ENCODE measurements around the gene IGDCC3. TPM values are rescaled to one million over a fixed set of nuclear protein-coding genes. Genes with fewer than 3 reads are reported as not detected.

Gene IGDCC3
- total RNA-seq, 2 donors from 2014 or later, result 7.9 to 13.5 TPM

DNA sequence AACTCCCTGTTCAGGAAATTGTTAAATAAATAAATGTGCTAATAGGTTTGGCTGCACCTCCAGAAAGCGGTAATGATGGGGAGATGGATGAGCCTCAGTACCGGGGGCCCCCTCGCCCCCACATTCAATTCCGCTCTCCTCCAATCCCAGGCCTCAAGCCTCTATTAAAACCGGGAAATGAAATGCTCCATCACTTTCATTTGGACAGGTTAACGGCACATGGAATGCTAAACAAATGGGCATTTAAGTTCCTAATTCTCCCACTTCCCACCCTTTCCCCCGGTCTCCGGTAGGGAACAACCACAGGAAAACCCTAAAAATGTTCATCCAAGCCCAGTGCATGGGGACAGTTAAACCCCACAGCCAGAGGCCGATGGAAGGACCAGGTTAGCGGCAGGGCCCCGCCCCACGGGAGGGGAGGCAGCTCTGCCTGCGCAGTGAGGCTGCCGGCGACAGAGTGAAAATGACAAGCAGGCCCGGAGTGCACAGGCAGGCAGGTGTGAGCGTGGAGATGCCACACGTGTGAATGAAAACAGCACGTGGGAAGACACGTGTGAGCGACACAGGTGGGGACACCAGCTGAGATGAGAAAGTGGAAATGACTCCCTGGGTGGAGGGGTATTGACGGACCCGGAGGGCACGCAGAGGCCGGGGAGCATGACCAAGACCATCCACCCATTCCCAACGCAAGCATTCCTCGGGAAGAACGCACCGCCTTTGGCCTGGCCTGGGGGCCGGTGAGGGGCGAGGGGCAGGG, 45.2 kb downstream of the IGDCC3 start:
- Histone ChIP-seq H3K4me1 (ENCODE audit: control insufficient read depth, insufficient read depth, low read length) (peaks cover 18% of the 10 kb centered on the region), H3K9me3 (ENCODE audit: control insufficient read depth, low read length) (no peaks in the 10 kb centered on the region), H3K36me3 (ENCODE audit: control insufficient read depth, insufficient read depth, low read length) (no peaks in the 10 kb centered on the region), H3K9ac (ENCODE audit: extremely low read depth, low read length, poor library complexity, severe bottlenecking) (no peak overlapping the region), H3K27me3 (ENCODE audit: control insufficient read depth, insufficient read depth, low read length, poor library complexity, severe bottlenecking) (no peaks in the 10 kb centered on the region), H3K4me3 (ENCODE audit: low read length) (no peak overlapping the region), H3K27ac (ENCODE audit: low read depth, low read length) (no peak overlapping the region)
- Mint-ChIP-seq H3K36me3 (ENCODE audit: low read depth) (peaks cover 6% of the 10 kb centered on the region), H3K4me1 (peaks cover 36% of the 10 kb centered on the region), H3K4me3 (no peak overlapping the region), H3K27ac (no peak overlapping the region), H3K27me3 (ENCODE audit: insufficient read depth) (peaks cover 1% of the 10 kb centered on the region), H3K9me3 (no peaks in the 10 kb centered on the region)
- TF ChIP-seq, protein P1, sequence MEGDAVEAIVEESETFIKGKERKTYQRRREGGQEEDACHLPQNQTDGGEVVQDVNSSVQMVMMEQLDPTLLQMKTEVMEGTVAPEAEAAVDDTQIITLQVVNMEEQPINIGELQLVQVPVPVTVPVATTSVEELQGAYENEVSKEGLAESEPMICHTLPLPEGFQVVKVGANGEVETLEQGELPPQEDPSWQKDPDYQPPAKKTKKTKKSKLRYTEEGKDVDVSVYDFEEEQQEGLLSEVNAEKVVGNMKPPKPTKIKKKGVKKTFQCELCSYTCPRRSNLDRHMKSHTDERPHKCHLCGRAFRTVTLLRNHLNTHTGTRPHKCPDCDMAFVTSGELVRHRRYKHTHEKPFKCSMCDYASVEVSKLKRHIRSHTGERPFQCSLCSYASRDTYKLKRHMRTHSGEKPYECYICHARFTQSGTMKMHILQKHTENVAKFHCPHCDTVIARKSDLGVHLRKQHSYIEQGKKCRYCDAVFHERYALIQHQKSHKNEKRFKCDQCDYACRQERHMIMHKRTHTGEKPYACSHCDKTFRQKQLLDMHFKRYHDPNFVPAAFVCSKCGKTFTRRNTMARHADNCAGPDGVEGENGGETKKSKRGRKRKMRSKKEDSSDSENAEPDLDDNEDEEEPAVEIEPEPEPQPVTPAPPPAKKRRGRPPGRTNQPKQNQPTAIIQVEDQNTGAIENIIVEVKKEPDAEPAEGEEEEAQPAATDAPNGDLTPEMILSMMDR (conservative IDR thresholded peaks at IDR 0.05), result no peak
- 95 to 99% methylated on average over 13 to 31 of the region's 31 CpGs for WGBS, 2 experiments (ENCODE audit: insufficient coverage in 1 of 2, insufficient read length in 1 of 2)
- no peak for DNase-seq

DNA sequence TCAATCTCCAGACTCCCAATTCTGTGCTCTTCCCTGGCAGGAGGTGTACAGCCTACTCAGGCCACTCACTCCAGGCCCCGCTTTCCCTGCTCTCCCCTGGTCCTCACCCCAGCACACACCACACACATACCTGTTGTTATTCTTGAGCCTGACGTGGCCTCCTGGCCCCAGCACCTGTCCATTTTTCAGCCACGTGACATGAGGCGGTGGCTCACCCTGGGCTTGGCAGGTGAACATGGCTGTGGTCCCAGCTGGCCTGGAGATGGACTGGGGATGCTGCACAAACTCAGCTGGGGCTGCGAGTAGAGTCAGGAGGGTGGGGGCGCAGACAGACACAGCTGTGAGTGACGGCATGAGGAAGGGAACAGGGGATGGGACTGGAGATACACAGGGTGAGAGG, 46.0 kb downstream of the IGDCC3 start:
- Histone ChIP-seq H3K4me3 (ENCODE audit: low read length) (no peak overlapping the region), H3K4me1 (ENCODE audit: control insufficient read depth, insufficient read depth, low read length) (peaks cover 15% of the 10 kb centered on the region), H3K9me3 (ENCODE audit: control insufficient read depth, low read length) (no peaks in the 10 kb centered on the region), H3K36me3 (ENCODE audit: control insufficient read depth, insufficient read depth, low read length) (no peaks in the 10 kb centered on the region), H3K9ac (ENCODE audit: extremely low read depth, low read length, poor library complexity, severe bottlenecking) (no peak overlapping the region), H3K27me3 (ENCODE audit: control insufficient read depth, insufficient read depth, low read length, poor library complexity, severe bottlenecking) (no peaks in the 10 kb centered on the region), H3K27ac (ENCODE audit: low read depth, low read length) (no peak overlapping the region)
- Mint-ChIP-seq H3K36me3 (ENCODE audit: low read depth) (peaks cover 6% of the 10 kb centered on the region), H3K27ac (no peak overlapping the region), H3K27me3 (ENCODE audit: insufficient read depth) (peaks cover 1% of the 10 kb centered on the region), H3K4me1 (peaks cover 32% of the 10 kb centered on the region), H3K4me3 (no peak overlapping the region), H3K9me3 (no peaks in the 10 kb centered on the region)
- 94 to 100% methylated on average over 6 of the region's 7 CpGs for WGBS, 2 experiments (ENCODE audit: insufficient coverage in 1 of 2, insufficient read length in 1 of 2)
- no peak for DNase-seq
- TF ChIP-seq, protein P1 (conservative IDR thresholded peaks at IDR 0.05), result no peak

DNA sequence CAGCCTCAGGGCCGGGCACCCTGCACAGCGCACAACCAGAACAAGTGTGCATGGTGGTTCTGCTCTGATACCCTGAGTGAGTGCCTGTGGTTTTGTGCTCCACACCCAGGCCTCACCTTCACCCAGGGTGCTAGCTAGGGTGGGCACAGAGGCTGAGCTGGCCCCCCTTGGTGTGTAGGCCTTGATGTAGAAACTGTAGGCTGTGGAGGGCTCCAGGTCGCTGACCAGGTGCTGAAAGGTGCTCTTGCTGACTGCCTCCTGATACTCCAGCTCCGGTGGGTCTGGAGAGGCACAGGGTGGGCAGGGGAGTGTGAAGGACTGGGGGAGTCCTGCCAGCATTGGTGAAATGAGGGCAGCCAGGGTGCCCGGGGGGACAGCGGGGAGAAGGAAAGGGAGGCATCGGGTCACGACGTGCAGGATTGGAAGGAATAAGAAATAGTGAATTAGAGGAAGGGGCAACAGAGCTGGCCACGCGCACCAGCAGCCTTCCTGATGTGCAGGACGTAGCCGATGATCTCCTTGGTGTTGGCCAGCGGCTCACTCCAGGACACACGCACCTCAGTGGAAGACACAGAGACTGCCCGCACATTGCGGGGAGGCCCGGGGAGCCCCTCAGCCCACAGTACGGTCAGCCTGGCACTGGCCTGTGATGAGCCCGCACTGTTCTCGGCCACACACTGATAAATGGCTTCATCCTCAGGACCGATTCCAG, 46.7 kb downstream of the IGDCC3 start:
- Mint-ChIP-seq H3K36me3 (ENCODE audit: low read depth) (peaks cover 6% of the 10 kb centered on the region), H3K27me3 (ENCODE audit: insufficient read depth) (peaks cover 1% of the 10 kb centered on the region), H3K4me3 (no peak overlapping the region), H3K27ac (no peak overlapping the region), H3K4me1 (peaks cover 25% of the 10 kb centered on the region), H3K9me3 (no peaks in the 10 kb centered on the region)
- TF ChIP-seq, protein P1 (conservative IDR thresholded peaks at IDR 0.05), result no peak
- no peak overlapping the region for H3K4me3 ChIP-seq (ENCODE audit: low read length)
- H3K4me1 ChIP-seq (ENCODE audit: control insufficient read depth, insufficient read depth, low read length), result peaks cover 15% of the 10 kb centered on the region
- no peaks in the 10 kb centered on the region for H3K9me3 ChIP-seq (ENCODE audit: control insufficient read depth, low read length)
- H3K27me3 ChIP-seq (ENCODE audit: control insufficient read depth, insufficient read depth, low read length, poor library complexity, severe bottlenecking), result no peaks in the 10 kb centered on the region
- no peak overlapping the region for H3K27ac ChIP-seq (ENCODE audit: low read depth, low read length)
- H3K36me3 ChIP-seq (ENCODE audit: control insufficient read depth, insufficient read depth, low read length), result no peaks in the 10 kb centered on the region
- no peak overlapping the region for H3K9ac ChIP-seq (ENCODE audit: extremely low read depth, low read length, poor library complexity, severe bottlenecking)
- WGBS, 2 experiments (ENCODE audit: insufficient coverage in 1 of 2, insufficient read length in 1 of 2), result 94 to 99% methylated on average over 13 to 22 of the region's 22 CpGs
- peak; percentile 70 for DNase-seq

Measured in endodermal cell (in vitro differentiated cells).